Mucosa of gallbladder (tissue), 1 donor: ENCODE results near the gene DCST2. TPM values are rescaled to one million over a fixed set of nuclear protein-coding genes. Genes with fewer than 3 reads are reported as not detected.

Experiments used
- DNase-seq: peaks from one replicate; pipeline ENCODE4 v3.0.0-alpha.2; 2020; ENCODE audit warnings: low spot score
- total RNA-seq: library from RNA; stranded (reverse); gene quantifications from one replicate; pipeline ENCODE4 v1.2.1, GENCODE V29; 2021
- donor health status: DM: no; HTN: no; CAD: no.

The DCST2 gene
- total RNA-seq, 1 donor from 2014 or later = 1.0 TPM

DNA sequence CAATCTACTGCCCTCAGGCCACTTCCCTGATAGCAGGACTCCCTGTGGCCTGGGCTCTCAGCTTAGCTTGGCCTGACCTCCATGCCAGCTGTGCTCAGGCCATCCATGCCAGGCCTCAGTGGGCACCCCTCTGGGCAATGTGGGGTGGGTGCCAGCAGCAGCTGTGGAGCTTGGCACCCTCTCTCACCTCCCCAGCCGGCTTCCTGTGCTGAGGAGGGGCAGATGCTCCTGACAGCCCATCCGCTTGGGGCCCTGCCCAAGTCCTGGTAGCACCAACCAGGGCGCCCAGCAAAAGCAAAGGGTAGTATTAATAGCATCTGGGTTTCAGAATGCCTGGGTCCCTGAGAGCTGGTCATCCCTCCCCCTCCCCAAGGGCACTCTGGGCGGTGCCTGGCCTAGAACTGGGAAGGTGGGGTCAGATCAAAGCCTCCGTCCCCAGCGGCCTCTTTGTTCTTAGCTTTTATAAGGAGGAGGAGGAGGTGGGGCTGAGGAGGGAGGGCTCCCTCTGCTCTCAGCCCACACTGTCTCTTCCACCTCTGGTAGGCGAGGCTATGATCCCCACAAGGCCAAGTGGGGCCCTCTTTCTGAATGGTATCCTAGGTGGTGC, 36.1 kb upstream of the DCST2 start:
- no peak for DNase-seq

DNA sequence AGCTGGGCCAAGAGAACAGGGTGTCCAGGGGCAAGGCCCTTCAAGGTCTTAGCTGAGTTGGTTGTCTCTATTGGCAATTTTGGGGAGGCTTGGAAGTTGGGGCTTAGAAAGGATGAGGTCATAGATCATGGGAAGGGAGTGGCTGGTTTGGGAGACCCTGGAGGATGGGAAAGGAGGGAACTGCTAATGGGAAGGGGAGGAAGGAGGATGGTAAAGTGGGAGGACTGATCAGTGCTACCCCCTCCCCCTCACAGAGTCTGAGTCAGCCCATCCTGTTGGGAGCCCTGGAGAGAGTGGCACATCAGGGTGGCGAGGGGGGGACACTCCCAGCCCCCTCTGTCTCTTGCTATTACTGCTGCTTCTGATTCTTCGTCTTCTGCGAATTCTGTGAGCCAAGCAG, 35.0 kb upstream of the DCST2 start:
- DNase-seq = no peak

DNA sequence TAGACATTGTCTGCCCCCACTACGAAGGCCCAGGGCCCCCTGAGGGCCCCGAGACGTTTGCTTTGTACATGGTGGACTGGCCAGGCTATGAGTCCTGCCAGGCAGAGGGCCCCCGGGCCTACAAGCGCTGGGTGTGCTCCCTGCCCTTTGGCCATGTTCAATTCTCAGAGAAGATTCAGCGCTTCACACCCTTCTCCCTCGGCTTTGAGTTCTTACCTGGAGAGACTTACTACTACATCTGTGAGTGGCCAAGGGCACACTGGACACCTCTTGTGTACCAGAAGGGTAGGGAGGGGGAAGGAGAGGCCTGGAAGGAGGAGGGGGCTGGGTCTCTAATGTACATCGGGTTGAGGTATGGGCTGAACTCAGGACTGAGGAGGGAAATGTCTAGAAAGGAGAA, 33.2 kb upstream of the DCST2 start:
- no peak for DNase-seq

DNA sequence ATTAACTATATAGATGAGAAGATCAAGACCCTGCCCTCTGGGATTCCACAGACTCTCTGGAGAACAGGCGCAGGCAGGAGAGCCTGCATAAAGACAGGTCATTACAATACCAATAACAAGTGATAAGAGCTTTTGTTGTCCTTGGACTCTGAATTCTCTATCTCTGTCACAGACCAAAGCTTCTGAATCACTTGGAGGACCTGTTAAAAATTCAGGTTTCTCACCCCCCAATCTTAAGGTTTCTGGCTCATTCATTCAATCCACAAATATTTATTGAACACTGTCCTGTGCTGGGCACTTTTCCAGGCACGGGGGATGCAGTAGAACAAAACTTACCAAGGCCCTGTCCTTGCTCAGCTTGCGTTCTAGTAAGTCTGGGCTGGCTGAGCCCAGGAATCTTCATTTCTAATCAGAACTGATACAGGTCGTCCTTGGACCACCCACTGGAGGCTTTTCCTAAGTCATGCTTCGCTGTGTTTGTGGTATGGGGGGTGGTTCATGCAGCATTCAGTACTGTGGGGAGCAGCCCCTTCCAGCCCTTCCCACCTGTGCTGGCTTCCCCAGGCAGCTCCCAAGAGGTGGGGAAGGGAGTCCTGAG, 31.4 kb upstream of the DCST2 start:
- DNase-seq = no peak

DNA sequence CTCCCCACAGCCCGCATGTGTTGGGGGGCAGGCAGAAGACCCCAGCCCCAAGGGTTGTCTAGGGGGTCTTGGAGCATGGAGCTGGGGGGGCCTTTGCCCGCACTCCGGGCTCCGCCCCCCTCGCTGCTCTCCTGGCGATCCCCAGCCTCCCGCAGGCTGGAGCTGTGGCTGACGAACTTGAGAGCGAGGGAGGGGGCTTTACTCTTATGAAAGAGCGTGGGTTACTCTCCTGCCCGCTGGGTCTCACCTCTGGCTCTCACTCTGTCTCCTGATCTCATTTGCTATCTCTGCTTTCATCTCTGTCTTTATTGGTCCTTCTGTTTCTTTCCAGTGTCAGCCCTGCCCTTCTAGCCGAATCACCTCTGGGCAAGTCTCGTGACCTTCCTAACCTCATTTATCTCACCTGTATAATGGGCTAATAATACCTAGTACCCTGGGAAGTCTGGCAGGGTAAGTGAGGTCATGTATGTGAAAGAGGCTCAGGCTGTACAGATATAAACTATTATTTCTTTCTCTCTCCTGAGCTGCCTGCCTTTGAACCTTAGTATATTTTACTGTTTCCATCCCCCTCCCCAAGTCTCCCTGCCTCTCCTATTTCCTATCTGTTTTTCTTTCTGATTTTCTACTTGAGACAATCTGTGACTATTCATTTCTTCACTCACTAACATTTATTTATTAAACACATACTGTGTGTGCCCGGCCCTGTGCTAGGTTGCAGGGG, 30.7 kb upstream of the DCST2 start:
- DNase-seq = no peak

DNA sequence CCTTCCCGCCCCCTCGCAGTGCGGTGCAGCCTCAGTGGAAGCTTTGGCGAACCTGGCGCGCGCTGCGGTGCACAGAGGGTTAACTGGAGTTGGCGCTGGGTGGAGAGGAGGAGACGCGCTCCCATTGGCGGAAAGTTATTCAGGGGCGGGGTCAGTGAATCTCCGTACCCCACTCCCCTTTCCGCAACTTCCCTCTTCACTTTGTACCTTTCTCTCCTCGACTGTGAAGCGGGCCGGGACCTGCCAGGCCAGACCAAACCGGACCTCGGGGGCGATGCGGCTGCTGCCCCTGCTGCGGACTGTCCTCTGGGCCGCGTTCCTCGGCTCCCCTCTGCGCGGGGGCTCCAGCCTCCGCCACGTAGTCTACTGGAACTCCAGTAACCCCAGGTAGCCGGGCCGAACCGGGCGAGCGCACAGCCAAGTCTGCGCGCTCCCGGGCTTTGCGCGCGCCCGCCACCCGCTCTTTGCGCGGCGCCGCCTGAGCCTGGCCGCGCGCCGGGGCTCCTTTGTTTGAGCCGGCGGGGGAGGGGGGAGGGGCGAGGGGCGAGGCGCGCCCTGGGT, 30.0 kb upstream of the DCST2 start, which contains the start of gene EFNA4:
TSS of gene EFNA4 (plus strand) at position 191 of the 561 bp plus-strand sequence. CDS start at position 275, 84 bp downstream.
- peak; percentile 88 for DNase-seq

DNA sequence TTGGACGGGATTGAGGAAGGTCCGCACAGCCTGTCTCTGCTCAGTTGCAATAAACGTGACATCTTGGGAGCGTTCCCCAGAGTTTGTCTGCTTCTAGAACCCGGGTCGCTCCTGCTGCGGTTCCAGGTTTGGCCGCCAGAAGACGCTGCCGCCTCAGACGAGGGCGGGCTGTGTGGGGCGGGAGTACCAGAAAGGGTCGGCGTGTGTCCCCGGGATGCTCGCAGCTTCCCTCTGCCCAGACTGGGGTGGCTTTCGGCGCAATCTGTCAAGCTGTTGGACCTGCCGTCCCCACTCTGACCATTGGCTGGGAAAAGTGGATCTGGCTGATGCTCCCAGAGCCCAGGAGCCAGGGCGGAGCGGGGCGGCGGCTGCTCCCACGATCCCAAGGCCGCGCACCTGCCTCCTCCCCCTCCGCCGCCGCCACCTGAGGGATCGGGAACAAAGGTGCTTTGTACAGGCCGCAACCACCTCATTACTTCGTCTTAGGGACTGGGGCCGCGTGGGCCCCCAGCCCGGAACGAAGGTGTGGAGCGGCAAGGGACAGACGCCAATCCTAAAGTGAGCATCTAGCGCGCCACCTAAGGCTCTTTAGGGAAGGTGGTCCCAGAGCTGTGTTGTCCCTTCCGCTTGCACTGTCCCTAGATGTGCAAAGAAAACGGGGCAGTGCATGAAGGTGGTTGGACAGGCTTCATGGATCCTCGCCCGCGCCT, 29.3 kb upstream of the DCST2 start:
- no peak for DNase-seq

DNA sequence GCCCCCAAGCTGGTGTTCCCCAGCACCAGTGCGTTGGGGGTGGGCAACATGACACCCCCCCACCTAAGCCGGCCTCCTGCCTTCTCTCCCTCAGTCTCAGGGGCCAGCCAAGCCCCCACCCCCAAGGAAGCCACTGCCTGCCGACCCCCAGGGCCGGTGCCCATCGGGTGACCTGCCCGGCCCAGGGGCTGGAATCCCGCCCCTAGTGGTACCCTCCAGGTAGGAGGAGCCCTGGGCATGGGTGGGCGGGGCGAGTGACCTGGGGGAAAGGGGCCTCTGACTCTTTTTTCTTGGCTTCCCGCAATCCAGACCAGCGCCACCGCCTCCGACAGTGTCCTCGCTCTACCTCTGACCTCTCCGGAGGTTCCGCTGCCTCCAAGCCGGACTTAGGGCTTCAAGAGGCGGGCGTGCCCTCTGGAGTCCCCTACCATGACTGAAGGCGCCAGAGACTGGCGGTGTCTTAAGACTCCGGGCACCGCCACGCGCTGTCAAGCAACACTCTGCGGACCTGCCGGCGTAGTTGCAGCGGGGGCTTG, 28.6 kb upstream of the DCST2 start:
- DNase-seq = no peak

DNA sequence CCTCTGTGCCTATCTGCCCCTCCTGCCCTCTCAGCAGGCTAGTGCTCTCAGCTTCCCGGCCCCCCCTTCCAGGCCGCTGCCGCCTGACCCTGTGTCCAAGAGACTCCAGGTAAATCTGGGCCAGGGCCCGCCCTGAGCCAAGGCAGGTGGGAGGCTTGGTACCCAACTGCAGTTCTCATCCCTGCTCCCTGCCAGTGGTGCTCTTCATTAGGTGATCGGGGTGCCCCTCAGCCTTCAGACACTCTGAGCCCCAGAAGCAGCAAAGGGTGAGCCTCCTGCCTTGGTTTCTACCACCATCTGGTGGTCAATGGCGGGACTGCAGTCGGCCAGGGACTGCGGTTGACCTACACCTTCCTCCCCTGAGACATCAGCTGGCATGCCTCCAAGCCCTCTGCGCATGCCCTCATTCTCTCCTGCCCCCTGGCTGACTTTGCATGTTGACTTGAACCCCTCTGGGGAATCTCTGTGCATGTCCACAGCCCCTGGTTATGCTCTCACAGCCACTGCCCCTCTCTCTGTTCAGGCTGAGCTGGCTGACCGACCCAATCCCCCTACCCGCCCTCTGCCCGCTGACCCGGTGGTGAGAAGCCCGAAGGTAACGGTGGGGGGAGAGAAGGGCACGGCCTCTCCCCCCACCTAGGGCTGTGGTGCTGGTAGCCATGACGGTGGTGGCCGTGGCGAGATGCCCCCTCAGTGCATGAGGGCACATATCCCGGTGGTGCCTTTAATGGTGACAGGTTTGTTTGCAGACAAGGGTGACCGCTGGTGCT, 28.0 kb upstream of the DCST2 start:
- peak; percentile 87 for DNase-seq

DNA sequence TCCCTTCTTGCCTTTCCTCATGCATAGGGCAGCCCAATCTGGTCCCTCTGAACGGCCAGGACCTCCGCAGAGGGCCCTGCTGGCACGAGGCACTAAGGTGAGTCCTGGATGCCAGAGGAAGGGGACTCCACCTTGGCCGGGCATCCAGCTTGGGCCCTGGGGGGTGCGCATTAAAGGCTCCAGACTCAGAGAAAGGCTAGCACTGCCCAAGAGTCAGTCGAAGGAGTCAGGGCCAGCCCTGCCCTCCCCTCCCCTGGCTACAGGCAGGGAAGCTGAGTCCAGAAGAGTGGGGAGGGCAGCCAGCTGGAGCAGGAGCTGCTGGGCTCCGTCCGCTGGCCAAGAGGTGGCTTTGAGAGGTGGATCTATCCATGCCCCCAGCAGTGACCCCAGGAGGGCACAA, 27.2 kb upstream of the DCST2 start:
- no peak for DNase-seq

DNA sequence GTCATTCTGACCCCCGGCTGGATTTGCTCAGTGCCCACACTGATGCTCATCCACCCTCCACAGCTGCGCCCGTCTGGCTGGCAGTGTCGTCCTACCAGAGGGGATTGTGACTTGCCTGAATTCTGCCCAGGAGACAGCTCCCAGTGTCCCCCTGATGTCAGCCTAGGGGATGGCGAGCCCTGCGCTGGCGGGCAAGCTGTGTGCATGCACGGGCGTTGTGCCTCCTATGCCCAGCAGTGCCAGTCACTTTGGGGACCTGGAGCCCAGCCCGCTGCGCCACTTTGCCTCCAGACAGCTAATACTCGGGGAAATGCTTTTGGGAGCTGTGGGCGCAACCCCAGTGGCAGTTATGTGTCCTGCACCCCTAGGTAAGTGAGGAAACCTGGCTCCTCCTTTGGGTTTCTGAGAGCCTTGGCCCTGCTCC, 24.2 kb upstream of the DCST2 start:
- DNase-seq = no peak

DNA sequence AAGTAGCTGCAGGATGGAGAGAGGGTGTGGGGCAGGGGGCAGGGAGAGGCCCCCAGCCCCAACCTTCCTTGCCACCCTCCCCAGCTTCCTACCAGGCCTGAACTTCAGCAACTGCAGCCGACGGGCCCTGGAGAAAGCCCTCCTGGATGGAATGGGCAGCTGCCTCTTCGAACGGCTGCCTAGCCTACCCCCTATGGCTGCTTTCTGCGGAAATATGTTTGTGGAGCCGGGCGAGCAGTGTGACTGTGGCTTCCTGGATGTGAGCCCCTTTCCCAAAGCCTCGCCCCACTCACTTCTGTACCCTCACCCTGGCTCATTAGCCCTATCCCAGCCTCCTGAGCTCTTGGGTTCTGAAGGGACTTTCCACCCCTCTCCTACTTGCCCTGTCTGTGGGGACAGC, 23.5 kb upstream of the DCST2 start:
- no peak for DNase-seq

DNA sequence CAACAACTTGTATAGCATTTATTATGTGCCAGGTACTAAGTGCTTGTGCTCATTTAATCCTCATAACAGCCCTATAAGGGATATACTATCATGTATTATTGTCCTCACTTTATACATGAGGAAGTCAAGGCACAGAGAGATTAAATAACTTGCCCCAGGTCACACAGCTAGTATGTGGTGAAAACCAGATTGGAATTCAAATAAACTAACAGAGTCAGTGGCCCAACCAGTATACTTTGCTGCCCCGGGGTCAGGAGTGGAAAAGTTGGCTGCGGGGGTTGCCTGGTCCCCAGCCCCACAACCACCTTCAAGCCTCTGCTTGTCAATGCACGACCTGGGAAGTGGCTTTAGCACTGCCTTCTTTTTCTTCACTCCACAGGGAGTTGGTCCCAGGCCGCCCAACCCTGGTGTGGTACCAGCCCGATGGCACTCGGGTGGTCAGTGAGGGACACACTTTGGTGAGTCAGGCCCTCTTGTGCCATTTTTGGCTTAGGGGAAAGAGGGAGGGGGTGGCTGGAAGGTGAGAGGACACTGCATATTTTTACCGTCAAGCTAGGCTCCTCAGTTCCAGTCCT, 20.0 kb upstream of the DCST2 start:
- DNase-seq = no peak

DNA sequence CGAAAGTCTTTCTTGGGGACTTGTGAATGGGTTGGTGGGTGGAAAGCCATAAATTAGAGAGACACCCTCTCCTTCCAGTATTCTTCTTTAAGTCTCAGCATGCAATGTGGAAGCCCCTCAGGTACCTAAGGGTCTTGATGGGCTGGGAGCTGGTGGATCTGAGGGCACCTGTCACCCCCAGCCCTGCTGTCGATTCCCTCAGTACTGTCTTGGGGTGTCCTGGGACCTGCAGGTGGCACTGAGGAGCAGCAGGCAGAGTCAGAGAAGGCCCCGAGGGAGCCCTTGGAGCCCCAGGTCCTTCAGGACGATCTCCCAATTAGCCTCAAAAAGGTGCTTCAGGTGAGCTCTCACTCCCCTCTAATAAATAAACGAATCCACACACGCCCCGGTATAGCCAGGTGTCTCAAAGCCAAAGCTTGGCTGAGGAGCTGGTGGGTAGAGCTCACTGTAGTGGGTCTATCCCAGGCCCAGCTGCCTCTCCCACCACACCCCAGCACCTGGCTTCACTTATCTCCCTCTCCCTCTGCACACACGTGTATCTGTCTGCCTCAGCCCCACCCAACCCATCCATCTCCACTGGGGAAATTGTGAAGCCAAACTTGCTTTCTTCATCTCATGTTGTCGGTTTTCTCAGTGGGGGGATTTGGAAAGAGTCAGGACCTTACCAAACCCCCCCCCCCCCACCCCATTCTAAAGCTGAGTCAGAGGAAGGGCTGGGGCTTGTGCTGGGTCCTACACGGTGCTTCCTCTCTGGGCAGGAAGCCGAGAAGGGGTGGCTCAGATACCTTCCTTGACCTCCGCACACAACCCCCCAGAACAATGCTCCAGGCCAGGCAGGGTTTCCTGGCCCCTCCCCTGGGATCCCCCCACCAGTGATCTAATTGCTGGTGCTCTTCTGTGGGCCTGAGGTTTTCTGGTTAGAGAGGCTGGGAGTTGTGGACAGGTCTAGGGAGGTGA, 19.1 kb upstream of the DCST2 start:
- no peak for DNase-seq

DNA sequence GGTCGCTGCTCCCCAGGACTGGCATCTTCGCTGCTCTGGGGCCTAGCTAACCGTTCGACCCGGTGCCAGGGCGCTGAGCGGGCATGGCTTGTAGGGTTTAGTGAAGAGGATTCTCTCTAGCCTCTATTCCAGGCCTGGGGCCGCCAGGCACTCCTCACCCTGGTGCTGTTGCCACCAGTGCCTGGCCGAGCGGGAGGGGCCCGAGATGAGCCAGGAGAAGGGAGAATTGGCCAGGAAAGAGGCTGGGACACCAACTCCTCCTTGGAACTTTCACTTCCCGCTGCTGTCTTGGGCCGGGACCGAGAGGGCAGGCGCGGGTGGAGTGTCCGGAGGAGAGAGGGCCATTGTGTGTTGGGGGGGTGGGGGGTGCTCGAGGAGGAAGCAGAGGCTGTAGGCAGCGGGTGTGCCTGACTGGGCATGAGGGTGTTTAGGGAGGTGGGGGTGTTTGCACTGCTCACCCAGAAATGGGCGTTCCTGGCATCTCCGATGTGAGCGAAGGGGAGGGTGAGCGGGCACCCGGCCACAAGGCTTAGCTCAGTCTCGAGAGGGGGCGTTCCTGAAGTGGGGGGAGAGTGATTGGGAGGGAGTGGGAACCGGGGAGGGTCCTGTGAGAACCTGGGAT, 18.3 kb upstream of the DCST2 start:
- peak; percentile 29 for DNase-seq

DNA sequence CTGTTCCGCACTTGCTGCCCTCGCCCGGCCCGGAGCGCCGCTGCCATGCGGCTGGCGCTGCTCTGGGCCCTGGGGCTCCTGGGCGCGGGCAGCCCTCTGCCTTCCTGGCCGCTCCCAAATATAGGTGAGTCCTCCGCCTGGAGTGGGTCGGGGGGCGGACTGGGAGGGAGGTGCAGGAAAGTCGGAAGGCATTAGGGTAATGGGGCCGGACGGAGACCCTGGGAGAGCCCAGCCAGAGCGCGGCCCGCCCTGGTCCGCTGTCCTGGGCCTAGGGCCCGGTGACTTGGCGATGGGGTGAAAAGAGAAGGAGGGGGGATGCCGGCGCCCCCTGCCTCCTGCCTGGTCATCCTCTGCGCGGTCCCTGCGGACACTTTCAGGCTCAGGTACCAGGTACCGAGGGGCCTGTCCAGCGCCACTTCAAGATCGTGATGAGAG, 17.8 kb upstream of the DCST2 start:
- no peak for DNase-seq

DNA sequence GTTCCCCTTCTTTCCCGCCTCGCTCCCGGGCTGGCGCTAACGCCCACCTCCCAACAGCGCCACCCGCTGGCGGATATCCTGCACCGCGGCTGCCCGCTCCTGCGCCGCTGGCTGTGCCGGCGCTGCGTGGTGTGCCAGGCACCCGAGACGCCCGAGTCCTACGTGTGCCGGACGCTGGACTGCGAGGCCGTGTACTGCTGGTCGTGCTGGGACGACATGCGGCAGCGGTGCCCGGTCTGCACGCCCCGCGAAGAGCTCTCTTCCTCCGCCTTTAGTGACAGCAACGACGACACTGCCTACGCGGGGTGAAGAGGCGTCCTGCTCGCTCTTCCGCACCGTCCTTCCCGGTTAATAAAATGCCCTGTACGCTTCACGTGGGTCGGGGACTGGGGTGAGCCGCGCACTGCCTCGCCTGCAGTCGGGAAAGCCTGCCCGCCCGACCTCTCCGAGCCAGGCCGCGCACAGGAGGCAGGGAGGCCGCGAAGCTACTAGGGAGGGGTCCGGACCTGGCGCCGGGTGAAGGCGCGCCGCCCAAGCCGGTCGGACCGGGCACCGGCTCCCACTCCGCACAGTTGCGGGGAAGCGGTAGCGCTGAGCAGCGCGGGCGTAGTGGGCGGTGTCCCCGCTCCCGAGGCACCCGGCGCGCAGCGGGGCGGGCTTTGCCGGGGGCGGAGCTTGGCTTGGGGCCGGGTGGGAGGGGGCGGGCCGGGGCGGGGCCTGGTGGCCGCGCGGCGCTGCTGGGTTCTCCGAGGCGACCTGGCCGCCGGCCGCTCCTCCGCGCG, 17.2 kb upstream of the DCST2 start, which contains the start of gene ADAM15:
TSS of gene ADAM15 (plus strand) at position 757 of the 782 bp plus-strand sequence. CDS start 71 bp downstream, outside the sequence.
- peak; percentile 84 for DNase-seq
